Brain microvascular endothelial cell (primary cell): Measurements from ENCODE around the gene CHODL.

Experiments used
- DNase-seq: peaks from one replicate; pipeline ENCODE4 v3.0.0-alpha.2; 2020
- H3K27ac ChIP-seq: fragments of 250-450 bp; sonication (Bioruptor Pico); 2 replicates; pipeline ENCODE4 v1.5.1; 2020; ENCODE audit warnings: mild to moderate bottlenecking, moderate library complexity
- H3K27me3 ChIP-seq: fragments of 250-450 bp; sonication (Bioruptor Pico); replicated peaks from 2 replicates; pipeline ENCODE4 v1.5.1; 2020; ENCODE audit warnings: mild to moderate bottlenecking
- H3K36me3 ChIP-seq: fragments of 250-450 bp; sonication (Bioruptor Pico); replicated peaks from 2 replicates; pipeline ENCODE4 v1.5.1; 2020; ENCODE audit warnings: mild to moderate bottlenecking
- H3K4me3 ChIP-seq: 2 replicates; pipeline ENCODE4 v1.5.1; 2011; ENCODE audit warnings: low read depth, mild to moderate bottlenecking, control low read depth, low read length, moderate library complexity
- in situ Hi-C: cut with HindIII; loops from 2 replicates; pipeline ENCODE4 v1.10.0; 2017; ENCODE audit warnings: low sequenced_read_pairs, low pct_ligation_motif_present
- TF ChIP-seq, protein P1 (sequence below): IDR thresholded peaks from 2 replicates; pipeline ENCODE4 v1.5.1; 2011; ENCODE audit warnings: low read depth, mild to moderate bottlenecking, moderate library complexity, low read length, control low read depth, inconsistent platforms; ENCODE audit errors: missing control alignments

Gene CHODL

DNA sequence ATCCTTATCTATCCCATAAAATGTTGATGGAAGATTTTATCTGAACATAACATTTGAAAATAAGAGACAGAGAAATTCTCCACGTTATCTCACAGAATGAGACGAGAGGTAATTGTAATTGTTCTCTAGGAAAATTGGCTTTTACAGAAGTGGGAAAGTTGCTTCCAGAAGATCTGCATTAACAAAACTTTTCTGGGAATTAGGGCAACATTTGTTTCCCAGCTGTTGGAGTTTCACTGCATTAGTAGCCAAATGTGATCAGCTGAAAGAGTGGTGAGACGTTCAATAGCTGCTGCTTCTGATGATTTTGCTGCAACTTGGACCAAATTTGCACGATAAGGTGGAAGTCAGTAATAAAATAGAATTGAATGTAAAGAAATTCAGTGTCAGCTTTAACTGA lies 7.6 kb downstream of the CHODL start:
- no peak overlapping the region for H3K27ac ChIP-seq
- H3K27me3 ChIP-seq, result no peaks in the 10 kb centered on the region
- TF ChIP-seq, protein P1, sequence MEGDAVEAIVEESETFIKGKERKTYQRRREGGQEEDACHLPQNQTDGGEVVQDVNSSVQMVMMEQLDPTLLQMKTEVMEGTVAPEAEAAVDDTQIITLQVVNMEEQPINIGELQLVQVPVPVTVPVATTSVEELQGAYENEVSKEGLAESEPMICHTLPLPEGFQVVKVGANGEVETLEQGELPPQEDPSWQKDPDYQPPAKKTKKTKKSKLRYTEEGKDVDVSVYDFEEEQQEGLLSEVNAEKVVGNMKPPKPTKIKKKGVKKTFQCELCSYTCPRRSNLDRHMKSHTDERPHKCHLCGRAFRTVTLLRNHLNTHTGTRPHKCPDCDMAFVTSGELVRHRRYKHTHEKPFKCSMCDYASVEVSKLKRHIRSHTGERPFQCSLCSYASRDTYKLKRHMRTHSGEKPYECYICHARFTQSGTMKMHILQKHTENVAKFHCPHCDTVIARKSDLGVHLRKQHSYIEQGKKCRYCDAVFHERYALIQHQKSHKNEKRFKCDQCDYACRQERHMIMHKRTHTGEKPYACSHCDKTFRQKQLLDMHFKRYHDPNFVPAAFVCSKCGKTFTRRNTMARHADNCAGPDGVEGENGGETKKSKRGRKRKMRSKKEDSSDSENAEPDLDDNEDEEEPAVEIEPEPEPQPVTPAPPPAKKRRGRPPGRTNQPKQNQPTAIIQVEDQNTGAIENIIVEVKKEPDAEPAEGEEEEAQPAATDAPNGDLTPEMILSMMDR, result no peak
- in situ Hi-C loops, result no loop called here
- DNase-seq, result no peak
- H3K4me3 ChIP-seq, result no peak overlapping the region
- no peaks in the 10 kb centered on the region for H3K36me3 ChIP-seq

DNA sequence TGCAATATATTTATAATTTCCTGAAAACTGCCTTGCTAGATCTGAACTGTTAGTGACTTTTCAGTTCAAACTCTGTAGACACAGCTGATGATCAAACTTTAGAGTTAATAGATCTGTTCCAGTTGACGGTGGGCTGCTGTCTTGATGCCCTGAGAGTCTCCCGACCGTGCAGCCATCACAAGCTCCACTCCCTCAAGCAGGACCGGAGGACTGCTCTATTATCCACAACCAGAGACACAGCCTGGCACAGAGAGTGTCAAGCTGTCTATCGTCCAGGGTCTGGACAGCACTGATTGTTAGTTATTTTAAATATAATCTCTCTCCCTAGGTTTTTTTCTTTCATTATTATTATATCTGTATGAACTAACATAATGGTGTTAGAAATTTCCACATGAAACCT lies 8.0 kb downstream of the CHODL start:
- Histone ChIP-seq H3K4me3 (no peak overlapping the region), H3K36me3 (no peaks in the 10 kb centered on the region), H3K27ac (no peak overlapping the region), H3K27me3 (no peaks in the 10 kb centered on the region)
- in situ Hi-C loops, result no loop called here
- TF ChIP-seq, protein P1, result no peak
- DNase-seq, result no peak

DNA sequence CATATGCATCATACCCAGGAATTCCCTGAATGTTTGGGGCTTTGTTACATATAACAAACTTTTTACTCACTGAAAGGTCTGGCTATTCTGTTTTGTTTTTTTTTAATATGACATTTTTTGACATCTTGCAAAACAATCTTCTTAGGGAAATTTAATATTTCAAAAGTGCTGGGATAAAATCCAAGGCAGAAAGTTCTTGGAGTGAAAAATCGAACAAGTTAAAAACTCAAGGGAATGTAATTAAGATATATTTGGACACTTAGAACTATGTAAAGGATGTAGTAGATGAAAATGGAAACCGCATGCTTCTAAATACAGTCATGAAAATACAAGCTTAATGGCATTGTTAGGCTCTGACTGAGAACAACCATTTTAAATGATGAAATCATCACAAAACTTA lies 8.6 kb downstream of the CHODL start:
- TF ChIP-seq, protein P1, result no peak
- Histone ChIP-seq H3K27me3 (no peaks in the 10 kb centered on the region), H3K27ac (no peak overlapping the region), H3K36me3 (no peaks in the 10 kb centered on the region), H3K4me3 (no peak overlapping the region)
- in situ Hi-C loops, result no loop called here
- DNase-seq, result no peak

DNA sequence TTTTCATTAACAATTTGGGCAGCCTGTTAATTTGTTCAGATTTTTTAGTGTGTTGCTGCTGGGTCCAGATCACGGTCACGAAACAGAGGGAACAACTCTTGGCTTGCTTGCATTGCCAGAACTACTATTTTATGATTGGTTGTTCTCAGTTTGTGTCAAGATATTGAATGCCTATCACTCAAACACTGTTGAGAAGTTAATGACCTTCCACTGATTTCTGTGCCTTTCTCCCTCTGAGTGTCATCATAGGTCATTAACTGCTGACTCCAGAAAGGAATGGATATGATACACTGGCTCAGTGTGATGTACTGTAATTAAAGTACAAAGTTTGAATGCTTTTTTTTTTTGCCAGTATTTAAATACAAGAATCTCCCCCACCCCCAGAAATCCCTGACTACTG lies 9.2 kb downstream of the CHODL start:
- TF ChIP-seq, protein P1, result no peak
- H3K27ac ChIP-seq, result no peak overlapping the region
- H3K4me3 ChIP-seq, result no peak overlapping the region
- no peak for DNase-seq
- in situ Hi-C loops, result no loop called here
- H3K27me3 ChIP-seq, result no peaks in the 10 kb centered on the region
- H3K36me3 ChIP-seq, result no peaks in the 10 kb centered on the region

DNA sequence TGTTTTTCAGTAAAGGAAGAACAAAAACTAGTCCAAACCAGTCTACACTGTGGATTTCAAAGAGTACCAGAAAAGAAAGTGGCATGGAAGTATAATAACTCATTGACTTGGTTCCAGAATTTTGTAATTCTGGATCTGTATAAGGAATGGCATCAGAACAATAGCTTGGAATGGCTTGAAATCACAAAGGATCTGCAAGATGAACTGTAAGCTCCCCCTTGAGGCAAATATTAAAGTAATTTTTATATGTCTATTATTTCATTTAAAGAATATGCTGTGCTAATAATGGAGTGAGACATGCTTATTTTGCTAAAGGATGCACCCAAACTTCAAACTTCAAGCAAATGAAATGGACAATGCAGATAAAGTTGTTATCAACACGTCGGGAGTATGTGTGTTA lies 21.3 kb downstream of the CHODL start:
- TF ChIP-seq, protein P1, result no peak
- no peaks in the 10 kb centered on the region for H3K36me3 ChIP-seq
- no peaks in the 10 kb centered on the region for H3K27me3 ChIP-seq
- no peak for DNase-seq
- in situ Hi-C loops, result no loop called here
- H3K4me3 ChIP-seq, result no peak overlapping the region
- H3K27ac ChIP-seq, result no peak overlapping the region

DNA sequence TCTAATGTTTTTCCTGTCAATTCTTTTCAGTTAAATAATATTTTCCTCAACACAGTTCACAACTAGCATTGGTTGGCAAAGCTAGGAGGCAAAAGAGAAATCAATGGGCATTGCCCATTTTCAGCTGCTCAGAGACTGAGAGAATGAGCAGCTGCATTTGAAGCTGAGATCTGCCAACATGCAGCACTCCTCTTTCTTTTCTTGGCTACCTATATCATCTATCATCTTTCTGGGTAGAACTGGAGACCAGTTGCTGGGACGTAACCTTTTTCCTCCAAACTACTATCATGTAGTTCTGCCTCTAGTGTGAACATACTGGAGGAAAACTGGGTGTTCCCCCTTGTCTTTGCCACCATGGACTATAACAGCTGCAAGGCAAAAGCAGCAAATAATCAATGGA lies 22.9 kb downstream of the CHODL start:
- Histone ChIP-seq H3K4me3 (no peak overlapping the region), H3K36me3 (no peaks in the 10 kb centered on the region), H3K27ac (no peak overlapping the region), H3K27me3 (no peaks in the 10 kb centered on the region)
- TF ChIP-seq, protein P1, result no peak
- in situ Hi-C loops, result no loop called here
- no peak for DNase-seq
